ENCODE data around the gene VKORC1L1.
A peak's percentile ranks its signal among the peaks of the same experiment; 100 is the strongest.
"Not testable (repeated sequence)": the region's sequence is repeated elsewhere in the genome, so short reads cannot be mapped to it uniquely, and the experiment has no call there.

Gene VKORC1L1

DNA sequence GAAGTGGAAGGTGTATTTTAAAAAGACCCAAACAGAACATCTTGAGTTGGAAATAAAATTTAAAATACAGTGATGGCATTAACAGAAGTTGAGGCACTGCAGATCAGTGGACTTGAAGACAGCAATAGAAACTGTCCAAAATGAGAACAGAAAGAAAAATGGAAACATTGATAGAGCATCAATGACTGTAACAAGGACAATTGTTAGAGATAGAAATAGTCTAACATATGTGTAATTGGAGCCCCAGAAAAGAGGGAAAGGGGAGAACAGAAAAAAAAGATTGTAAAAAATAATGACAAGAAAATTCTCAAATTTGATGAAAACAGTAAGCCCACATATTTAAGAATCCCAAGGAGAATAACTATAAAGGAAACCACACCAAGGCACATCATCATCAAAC is 29.4 kb downstream of the VKORC1L1 start:
- no peak overlapping the region for H3K4me3 Mint-ChIP-seq
- no peaks in the 10 kb centered on the region for H3K4me1 Mint-ChIP-seq
- peaks cover 10% of the 10 kb centered on the region for H3K9me3 Mint-ChIP-seq
- peaks cover 16% of the 10 kb centered on the region for H3K36me3 Mint-ChIP-seq
- ATAC-seq (no peak), DNase-seq (ENCODE audit: low spot score in 2 of 2) (no peak)
- H3K27ac Mint-ChIP-seq = no peak overlapping the region

DNA sequence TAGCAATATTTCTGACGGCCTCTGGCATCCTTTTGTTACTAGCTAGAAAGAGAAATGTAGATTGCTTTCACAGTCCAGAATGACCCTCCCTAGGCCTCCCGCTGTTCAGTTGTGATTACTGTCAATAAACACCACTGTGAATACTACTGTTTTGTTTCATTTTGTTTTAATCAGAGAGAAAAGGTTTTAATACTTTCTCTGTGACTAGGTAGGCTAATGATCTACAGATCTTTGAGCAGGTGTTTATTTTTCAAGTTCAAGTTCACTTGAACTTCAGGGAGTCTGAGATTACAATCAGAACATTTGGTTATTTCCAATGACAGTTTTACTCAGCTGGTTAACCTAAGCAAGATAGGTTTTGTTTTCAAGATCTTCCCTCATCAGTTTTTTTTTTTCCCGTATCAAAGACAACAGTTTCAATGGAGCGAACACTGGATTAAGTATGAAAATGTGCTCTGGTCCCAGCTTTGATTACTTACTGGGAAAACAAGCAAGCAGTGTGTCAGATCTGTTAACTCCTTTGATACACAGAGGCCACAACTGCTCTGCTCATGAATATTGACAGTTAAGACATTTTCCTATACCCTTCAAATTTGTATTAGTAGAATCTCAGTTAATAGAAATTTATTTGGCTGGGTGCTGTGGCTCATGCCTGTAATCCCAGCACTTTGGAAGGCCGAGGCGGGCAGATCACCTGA is 34.8 kb downstream of the VKORC1L1 start:
- no peaks in the 10 kb centered on the region for H3K36me3 Mint-ChIP-seq
- DNase-seq (ENCODE audit: low spot score in 2 of 2) = no peak

DNA sequence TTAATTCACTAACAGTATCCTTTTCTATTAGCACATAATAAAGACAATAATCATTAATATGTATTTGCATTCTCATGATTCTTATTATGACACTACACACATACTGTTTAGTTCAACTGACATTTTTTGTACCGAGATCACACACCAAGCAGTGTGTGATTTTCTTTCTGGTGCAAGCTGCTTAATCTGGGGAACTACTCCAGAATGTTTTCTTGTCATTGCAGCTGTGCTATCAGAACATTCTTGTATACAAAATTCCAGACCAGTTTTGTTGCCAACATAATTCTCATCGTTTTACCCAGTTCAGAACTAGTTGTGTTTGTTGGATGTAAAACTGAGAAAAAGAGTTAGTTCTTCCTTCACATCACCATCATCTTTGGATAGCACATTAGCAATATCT is 37.4 kb downstream of the VKORC1L1 start:
- Mint-ChIP-seq H3K36me3 (no peaks in the 10 kb centered on the region), H3K9me3 (no peaks in the 10 kb centered on the region), H3K4me1 (no peaks in the 10 kb centered on the region), H3K4me3 (no peak overlapping the region), H3K27ac (no peak overlapping the region)
- ATAC-seq = no peak
- DNase-seq (ENCODE audit: low spot score in 2 of 2) = no peak

More for the DNA sequence above, 34.8 kb downstream of the VKORC1L1 start:
- ATAC-seq = no peak
- Mint-ChIP-seq H3K9me3 (peaks cover 2% of the 10 kb centered on the region), H3K4me1 (no peaks in the 10 kb centered on the region), H3K4me3 (no peak overlapping the region), H3K27ac (no peak overlapping the region)

DNA sequence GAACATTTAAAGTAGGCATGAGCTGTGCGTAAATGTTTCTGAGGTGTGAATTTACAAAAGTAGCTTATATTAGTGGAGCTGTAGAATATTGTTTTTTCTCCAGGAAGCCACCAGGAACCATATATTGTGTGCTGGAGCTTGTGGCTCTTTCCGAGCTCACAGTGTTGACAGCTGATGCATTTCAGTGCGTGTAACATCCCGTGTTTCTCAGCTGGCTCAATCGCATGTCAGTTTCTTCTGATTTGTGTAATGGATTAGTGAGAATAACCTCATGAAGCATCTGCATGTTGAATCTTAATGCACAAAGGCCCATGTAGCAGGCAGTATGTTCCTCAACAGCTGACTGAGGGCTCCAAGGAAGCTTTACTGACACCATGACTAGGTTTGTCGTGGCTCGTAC is 39.4 kb downstream of the VKORC1L1 start:
- H3K4me1 Mint-ChIP-seq = no peaks in the 10 kb centered on the region
- no peak overlapping the region for H3K4me3 Mint-ChIP-seq
- DNase-seq (ENCODE audit: low spot score in 2 of 2) (no peak), ATAC-seq (no peak)
- H3K27ac Mint-ChIP-seq = no peak overlapping the region
- no peaks in the 10 kb centered on the region for H3K9me3 Mint-ChIP-seq
- no peaks in the 10 kb centered on the region for H3K36me3 Mint-ChIP-seq

DNA sequence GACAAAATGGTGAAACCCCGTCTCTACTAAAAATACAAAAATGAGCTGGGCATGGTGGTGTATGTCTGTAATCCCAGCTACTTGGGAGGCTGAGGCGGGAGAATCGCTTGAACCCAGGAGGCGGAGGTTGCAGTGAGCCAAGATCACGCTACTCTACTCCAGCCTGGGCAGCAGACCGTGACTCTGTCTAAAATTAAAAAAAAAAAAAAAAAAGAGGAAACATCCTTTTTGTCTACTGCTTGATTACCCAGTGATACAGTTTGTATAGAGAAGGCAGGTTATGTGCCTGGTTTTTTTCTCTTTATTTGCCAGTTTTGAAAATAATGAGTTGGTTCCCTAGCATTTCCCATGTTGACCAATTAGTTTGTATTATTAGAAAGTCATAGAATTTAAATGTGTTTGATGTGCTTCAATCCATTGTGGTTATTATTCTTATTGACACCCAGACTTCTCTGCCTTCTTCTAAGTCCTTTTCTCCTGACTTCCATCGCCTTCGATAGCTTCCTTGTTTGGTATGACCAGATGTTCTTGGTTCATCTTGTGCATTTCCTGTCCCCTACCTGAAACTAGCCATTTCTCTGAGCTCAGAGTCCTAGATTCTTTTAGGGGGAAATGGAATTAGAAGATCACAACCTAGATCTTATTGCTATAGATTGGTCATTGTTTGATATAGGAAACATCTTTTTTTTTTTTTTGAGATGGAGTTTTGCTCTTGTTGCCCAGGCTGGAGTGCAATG is 43.2 kb downstream of the VKORC1L1 start:
- no peak for ATAC-seq
- no peaks in the 10 kb centered on the region for H3K9me3 Mint-ChIP-seq
- H3K4me1 Mint-ChIP-seq = peaks cover 9% of the 10 kb centered on the region
- no peak for DNase-seq (ENCODE audit: low spot score in 2 of 2)
- no peak overlapping the region for H3K4me3 Mint-ChIP-seq
- H3K27ac Mint-ChIP-seq = no peak overlapping the region
- no peaks in the 10 kb centered on the region for H3K36me3 Mint-ChIP-seq

DNA sequence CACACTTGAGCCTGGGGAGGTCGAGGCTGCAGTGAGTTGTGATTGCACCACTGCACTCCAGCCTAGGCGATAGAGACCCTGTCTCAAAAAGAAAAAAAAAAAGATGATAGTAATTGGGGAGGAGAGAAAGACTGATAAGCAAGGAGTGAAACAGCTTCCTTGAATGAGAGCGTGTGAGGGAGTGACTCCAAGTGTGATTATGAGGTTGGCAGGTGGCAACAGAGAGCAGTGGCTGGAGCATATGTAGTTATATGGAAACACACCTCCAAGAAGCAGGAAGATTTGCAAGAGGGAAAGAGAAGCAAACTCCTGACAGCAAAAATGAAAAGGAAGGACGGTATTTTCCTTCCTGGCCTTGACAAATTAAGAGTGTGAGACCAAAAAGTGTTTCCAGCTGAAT is 50.4 kb downstream of the VKORC1L1 start:
- Mint-ChIP-seq H3K36me3 (peaks cover 5% of the 10 kb centered on the region), H3K9me3 (no peaks in the 10 kb centered on the region), H3K27ac (no peak overlapping the region), H3K4me3 (no peak overlapping the region), H3K4me1 (peaks cover 9% of the 10 kb centered on the region)
- DNase-seq (ENCODE audit: low spot score in 2 of 2) (no peak), ATAC-seq (no peak)

DNA sequence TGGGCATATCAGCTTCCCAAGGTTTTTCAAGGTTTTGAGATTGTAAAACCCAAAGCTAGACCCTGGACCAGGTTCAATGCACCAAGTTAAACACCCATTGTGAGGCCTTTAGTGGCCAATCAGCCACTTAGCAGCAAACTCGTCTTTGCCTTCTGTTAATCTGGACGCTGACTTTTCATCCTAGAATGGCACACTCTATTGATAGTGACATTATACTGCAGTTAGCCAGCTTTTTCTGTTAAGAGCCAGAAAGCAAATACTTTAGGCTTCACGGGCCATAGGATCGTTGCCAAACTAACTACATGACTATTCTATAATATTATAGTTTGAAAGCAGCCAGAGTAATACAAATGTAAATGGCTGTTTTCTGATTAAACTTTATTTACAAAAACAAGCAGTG is 51.3 kb downstream of the VKORC1L1 start:
- ATAC-seq (no peak), DNase-seq (ENCODE audit: low spot score in 2 of 2) (no peak)
- Mint-ChIP-seq H3K4me3 (no peak overlapping the region), H3K4me1 (peaks cover 9% of the 10 kb centered on the region), H3K27ac (no peak overlapping the region), H3K36me3 (peaks cover 5% of the 10 kb centered on the region), H3K9me3 (no peaks in the 10 kb centered on the region)

DNA sequence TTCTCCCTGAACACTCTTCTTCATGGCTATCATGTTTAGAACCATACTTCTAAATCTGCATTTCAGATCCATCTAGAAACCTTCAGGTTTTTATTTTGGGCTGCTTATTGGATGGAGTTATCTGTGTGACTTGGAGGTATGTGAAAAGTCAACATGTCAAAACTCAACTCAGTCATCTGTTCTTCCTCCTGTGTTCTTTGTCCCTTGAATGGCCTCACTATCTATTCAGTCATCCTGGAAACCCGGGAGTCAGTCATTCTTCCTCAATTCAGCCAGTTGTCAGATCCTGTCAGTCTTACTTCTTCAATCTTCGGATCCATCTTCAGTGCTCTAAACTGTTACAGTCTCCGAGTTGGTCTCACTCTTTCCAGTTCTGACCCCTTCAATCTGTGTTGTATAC is 52.2 kb downstream of the VKORC1L1 start:
- DNase-seq (ENCODE audit: low spot score in 2 of 2) (no peak), ATAC-seq (no peak)
- peaks cover 5% of the 10 kb centered on the region for H3K36me3 Mint-ChIP-seq
- no peak overlapping the region for H3K4me3 Mint-ChIP-seq
- H3K9me3 Mint-ChIP-seq = no peaks in the 10 kb centered on the region
- peaks cover 8% of the 10 kb centered on the region for H3K4me1 Mint-ChIP-seq
- peak overlapping the region; percentile 20 for H3K27ac Mint-ChIP-seq

DNA sequence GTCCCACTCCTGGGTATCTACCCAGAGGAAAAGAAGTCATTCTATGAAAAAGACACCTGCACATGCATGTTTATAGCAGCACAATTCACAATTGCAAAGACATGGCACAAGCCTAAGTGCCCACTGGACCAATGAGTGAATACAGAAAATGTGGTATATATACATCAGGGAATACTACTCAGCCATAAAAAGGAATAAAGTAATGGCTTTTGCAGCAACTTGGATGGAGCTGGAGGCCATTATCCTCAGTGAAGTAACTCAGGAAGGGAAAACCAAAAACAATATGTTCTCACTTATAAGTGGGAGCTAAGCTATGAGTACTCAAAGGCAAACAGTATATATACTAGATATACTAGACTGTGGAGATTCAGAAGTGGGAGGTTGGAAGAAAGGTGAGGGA is 53.7 kb downstream of the VKORC1L1 start:
- DNase-seq (ENCODE audit: low spot score in 2 of 2) (no peak), ATAC-seq (no peak)
- H3K9me3 Mint-ChIP-seq = no peaks in the 10 kb centered on the region
- no peak overlapping the region for H3K4me3 Mint-ChIP-seq
- no peak overlapping the region for H3K27ac Mint-ChIP-seq
- H3K36me3 Mint-ChIP-seq = peaks cover 5% of the 10 kb centered on the region
- peaks cover 6% of the 10 kb centered on the region for H3K4me1 Mint-ChIP-seq

DNA sequence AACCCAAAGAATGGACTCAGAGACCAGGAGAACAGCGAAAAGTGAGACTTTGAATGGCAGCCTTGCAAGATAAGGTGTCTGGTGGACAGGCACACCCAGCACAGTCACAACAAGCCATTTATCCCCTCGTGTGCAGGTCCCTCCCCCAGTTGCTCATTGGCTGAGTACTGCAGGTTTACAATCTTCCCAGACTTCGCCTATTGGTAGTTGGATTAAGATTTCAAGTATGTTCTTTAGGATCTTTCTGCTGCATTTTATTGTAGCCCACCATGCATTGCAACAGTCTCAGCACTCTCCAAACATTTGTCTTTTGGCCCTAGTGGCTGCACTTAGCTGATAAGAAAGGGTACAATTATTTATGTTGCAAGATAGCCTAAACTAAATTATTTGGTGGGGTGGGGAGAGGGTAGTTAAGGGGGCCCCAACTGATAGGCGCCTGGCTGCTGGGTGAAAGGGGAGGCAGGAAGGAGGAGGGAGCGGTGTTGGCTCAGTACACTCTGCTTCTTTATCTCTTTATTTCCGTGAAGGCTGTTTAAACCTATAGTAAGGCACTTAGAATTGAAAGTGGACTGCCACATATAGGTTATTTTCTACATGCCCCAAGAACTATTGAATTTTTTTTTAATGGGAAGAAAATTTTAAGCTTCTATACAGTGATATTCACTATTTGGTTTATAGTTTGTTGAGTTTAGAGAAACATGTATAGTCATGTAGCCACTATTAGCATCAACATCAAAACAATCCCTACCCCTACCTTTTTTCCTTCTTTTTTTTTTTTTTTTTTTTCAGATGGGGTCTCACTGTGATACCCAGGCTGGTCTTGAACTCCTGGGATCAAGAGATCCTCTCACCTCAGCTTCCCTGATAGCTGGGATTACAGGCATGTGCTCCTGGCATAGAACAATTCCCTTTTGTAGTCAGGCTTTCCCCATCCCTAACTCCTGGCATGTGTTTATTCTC is 54.9 kb downstream of the VKORC1L1 start:
- Mint-ChIP-seq H3K36me3 (no peaks in the 10 kb centered on the region), H3K4me1 (peaks cover 17% of the 10 kb centered on the region), H3K9me3 (no peaks in the 10 kb centered on the region), H3K4me3 (no peak overlapping the region), H3K27ac (no peak overlapping the region)
- no peak for DNase-seq (ENCODE audit: low spot score in 2 of 2)
- ATAC-seq = no peak

DNA sequence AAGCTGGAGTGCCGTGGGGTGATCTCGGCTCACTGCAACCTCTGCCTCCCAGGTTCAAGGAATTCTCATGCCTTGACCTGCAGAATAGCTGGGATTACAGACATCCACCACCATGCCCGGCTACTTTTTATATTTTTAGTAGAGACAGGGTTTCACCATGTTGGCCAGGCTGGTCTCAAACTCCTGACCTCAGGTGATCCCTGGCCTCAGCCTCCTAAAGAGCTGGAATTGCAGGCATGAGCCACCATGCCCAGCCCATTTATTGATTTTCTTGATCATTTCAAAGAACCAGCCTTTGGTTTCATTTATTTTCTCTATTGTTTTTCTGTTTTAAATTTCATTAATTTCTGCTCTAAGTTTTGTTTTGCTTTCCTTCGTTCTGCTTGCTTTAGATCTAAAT is 58.8 kb downstream of the VKORC1L1 start:
- DNase-seq (ENCODE audit: low spot score in 2 of 2) (no peak), ATAC-seq (no peak)
- no peak overlapping the region for H3K27ac Mint-ChIP-seq
- H3K9me3 Mint-ChIP-seq = no peaks in the 10 kb centered on the region
- peaks cover 46% of the 10 kb centered on the region for H3K4me1 Mint-ChIP-seq
- H3K36me3 Mint-ChIP-seq = no peaks in the 10 kb centered on the region
- H3K4me3 Mint-ChIP-seq = no peak overlapping the region

DNA sequence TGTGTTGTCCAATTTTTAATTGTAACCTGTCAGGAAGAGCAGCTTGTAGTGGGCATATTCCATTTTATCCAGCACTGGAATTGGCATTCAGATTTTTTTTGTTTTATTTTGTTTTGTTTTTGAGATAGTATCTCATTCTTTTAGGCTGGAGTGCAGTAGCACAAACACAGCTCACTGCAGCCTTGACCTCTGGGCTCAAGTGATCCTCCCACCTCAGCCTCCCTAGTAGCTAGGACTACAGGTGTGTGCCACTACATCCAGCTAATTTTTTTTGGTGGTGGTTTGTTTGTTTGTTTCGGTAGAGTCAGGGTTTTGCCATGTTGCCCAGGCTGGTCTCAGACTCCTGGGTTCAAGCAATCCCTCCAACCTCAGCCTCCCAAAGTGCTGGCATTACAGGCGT is 64.4 kb downstream of the VKORC1L1 start:
- Mint-ChIP-seq H3K4me1 (peaks cover 41% of the 10 kb centered on the region), H3K9me3 (no peaks in the 10 kb centered on the region), H3K4me3 (no peak overlapping the region), H3K27ac (no peak overlapping the region), H3K36me3 (peaks cover 11% of the 10 kb centered on the region)
- ATAC-seq = no peak
- DNase-seq (ENCODE audit: low spot score in 2 of 2) = no peak

DNA sequence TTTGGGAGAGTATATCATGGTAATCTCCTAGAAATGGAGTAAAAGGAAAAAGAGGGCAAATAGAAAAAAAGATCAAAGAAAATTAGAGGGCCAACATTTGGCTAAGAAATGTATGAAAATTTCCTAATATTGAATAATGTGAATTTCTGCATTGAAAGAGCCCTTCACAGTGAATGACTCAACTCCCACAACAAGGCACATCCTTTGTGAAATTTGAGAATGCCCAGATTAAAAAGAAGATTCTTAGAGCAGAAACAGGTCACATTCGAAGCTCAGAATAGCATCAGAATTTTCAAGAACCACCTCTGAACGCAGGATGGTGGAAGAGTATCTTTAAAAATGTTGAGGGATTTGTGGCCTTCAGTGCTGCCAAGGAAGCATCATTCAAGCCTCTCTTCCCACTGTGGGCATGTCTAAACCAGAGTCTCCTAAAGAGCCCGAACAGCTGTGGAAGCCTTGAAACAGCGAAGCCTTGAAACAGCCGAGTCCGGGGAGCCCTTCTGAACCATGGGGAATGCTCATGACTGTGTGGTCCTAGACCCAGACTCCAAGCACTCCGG is 65.5 kb downstream of the VKORC1L1 start:
- DNase-seq (ENCODE audit: low spot score in 2 of 2) = no peak
- Mint-ChIP-seq H3K27ac (no peak overlapping the region), H3K9me3 (no peaks in the 10 kb centered on the region), H3K36me3 (peaks cover 11% of the 10 kb centered on the region), H3K4me3 (no peak overlapping the region), H3K4me1 (peaks cover 30% of the 10 kb centered on the region)
- ATAC-seq = no peak

DNA sequence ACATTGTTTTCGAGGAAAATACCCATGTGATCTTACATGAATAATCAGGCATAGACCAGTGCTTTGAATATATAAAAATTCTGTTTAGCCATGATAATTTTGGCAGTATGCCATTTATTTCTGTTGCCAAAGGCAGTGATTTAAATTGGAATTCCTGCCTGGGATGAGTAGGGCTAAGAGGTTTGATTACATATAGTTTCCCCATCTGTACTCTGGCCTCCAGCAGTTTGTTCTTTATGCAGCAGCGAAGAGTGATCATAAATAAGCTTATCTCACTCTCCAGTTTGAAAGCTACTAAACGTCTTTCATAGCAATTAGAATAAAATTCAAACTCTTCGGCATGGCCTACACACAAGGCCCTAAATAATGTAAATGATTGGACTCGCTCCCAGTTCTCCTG is 72.9 kb downstream of the VKORC1L1 start:
- not testable (repeated sequence) for H3K4me3 Mint-ChIP-seq; H3K9me3 Mint-ChIP-seq; H3K36me3 Mint-ChIP-seq; ATAC-seq; H3K4me1 Mint-ChIP-seq; DNase-seq (ENCODE audit: low spot score in 2 of 2); H3K27ac Mint-ChIP-seq

DNA sequence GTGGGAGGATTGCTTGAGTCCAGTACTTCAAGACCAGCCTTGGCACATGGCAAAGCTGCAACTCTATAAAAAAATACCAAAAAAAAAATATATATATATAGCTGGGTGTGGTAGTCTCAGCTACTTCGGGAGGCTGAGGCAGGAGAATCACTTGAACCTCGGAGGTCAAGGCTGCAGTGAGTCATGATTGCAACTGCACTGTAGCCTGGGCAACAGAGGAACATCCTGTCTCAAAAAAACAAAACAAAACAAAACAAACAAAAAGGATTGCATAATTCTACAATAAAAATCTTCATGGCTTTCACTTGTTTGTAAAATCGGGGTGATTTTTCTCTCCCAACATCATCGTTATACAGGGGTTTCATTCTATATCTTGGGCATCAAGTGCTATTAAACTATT is 74.0 kb downstream of the VKORC1L1 start:
- no peaks in the 10 kb centered on the region for H3K36me3 Mint-ChIP-seq
- no peak overlapping the region for H3K4me3 Mint-ChIP-seq
- no peaks in the 10 kb centered on the region for H3K4me1 Mint-ChIP-seq
- ATAC-seq = no peak
- H3K9me3 Mint-ChIP-seq = no peaks in the 10 kb centered on the region
- H3K27ac Mint-ChIP-seq = no peak overlapping the region
- DNase-seq (ENCODE audit: low spot score in 2 of 2) = no peak
